K562 (cell line): Measurements from ENCODE around the gene ACYP2. TPM values are rescaled to one million over a fixed set of nuclear protein-coding genes. Genes with fewer than 3 reads are reported as not detected.

Source experiments
- ATAC-seq: fragments of 200-7000 bp; cut with Tn5 transposase; 3 replicates; pipeline ENCODE4 v1.9.1; 2020; ENCODE audit warnings: moderate library complexity
- BruUV-seq: library from RNA; stranded (reverse); fragments of 400-500 nt; replicated peaks from 2 replicates; lab custom pipeline; 2021; lab: Mats Ljungman, UMichigan
- CTCF ChIA-PET: fragments of 300-600 bp; formaldehyde crosslinking; extraction: SDS; loops from one replicate; lab custom pipeline; 2021; ENCODE audit warnings: low intra/inter-chr PET ratio; lab: Yijun Ruan, JAX
- POLR2A ChIA-PET: fragments of 300-600, 350-650 bp; sonication (Branson Sonifier 250); formaldehyde crosslinking; extraction: SDS; loops from one replicate; lab custom pipeline; 2021; ENCODE audit warnings: antibody characterized with exemption, inconsistent platforms; lab: Yijun Ruan, JAX
- DNase-seq, 4 experiments: peaks; one replicate each; pipeline versions ENCODE4 v3.0.0 to v3.0.0-alpha.2; 2011 to 2018; ENCODE audit warnings: low spot score in 3 of 4, mixed read lengths in 3 of 4; ENCODE audit errors: extremely low read depth in 1 of 4
- FAIRE-seq: peaks from 2 replicates; lab custom pipeline; 2011; peaks lifted over from hg19 to GRCh38; lab: Jason Lieb, UNC
- H2AFZ ChIP-seq: 2 replicates; pipeline ENCODE4 v1.6.0; 2011; ENCODE audit warnings: low read depth, low read length, control low read depth, inconsistent platforms
- H3K27ac ChIP-seq: fragments of 200-600 bp; 3 replicates; pipeline ENCODE4 v1.8.0; 2011; ENCODE audit warnings: low read depth, mild to moderate bottlenecking, control low read depth, inconsistent platforms, low read length, moderate library complexity, mixed read lengths; ENCODE audit errors: extremely low read depth
- H3K27me3 ChIP-seq, 2 experiments: fragments of 300-600 bp in 1 of 2; 2 replicates in 1 of 2; 3 replicates in 1 of 2; pipeline versions ENCODE4 v1.6.0 to v1.8.0; 2011; ENCODE audit warnings: inconsistent platforms in 2 of 2, low read length in 2 of 2, mild to moderate bottlenecking in 1 of 2, mixed read lengths in 1 of 2, moderate library complexity in 1 of 2; ENCODE audit not compliant: control insufficient read depth in 2 of 2, insufficient read depth in 2 of 2
- H3K36me3 ChIP-seq: fragments of 300-600 bp; 3 replicates; pipeline ENCODE4 v1.8.0; 2011; ENCODE audit warnings: mild to moderate bottlenecking, low read length, inconsistent platforms; ENCODE audit not compliant: control insufficient read depth, insufficient read depth
- H3K4me1 ChIP-seq, 2 experiments: fragments of 200-600 bp in 1 of 2; replicated peaks in 1 of 2; 2 replicates in 1 of 2; 3 replicates in 1 of 2; pipeline versions ENCODE4 v1.5.1 to v1.8.0; 2011; ENCODE audit warnings: inconsistent platforms in 2 of 2, low read length in 2 of 2, mild to moderate bottlenecking in 1 of 2, mixed read lengths in 1 of 2, moderate library complexity in 1 of 2; ENCODE audit not compliant: control insufficient read depth in 2 of 2, insufficient read depth in 2 of 2
- H3K4me2 ChIP-seq: 2 replicates; pipeline ENCODE4 v1.6.1; 2011; ENCODE audit warnings: low read length, control low read depth, inconsistent platforms, mixed read lengths; ENCODE audit not compliant: insufficient read depth
- H3K4me3 ChIP-seq: fragments of 200-600 bp; sonication (generic), shearing (Covaris generic); 2 replicates; pipeline ENCODE4 v1.5.1; 2016; ENCODE audit warnings: control low read depth, inconsistent platforms
- H3K79me2 ChIP-seq: fragments of 200-600 bp; 3 replicates; pipeline ENCODE4 v1.8.0; 2011; ENCODE audit warnings: low read length, inconsistent platforms; ENCODE audit not compliant: control insufficient read depth, insufficient read depth
- H3K9ac ChIP-seq, 2 experiments: 2 replicates each; pipeline versions ENCODE4 v1.6.0 to v1.6.1; 2011; ENCODE audit warnings: low read depth in 2 of 2, low read length in 2 of 2, control low read depth in 1 of 2, inconsistent platforms in 1 of 2, mild to moderate bottlenecking in 1 of 2, mixed read lengths in 1 of 2; ENCODE audit not compliant: insufficient read depth in 1 of 2
- H3K9me1 ChIP-seq: one replicate; pipeline ENCODE4 v1.6.0; 2011; ENCODE audit warnings: inconsistent platforms, mild to moderate bottlenecking, low read length, moderate library complexity; ENCODE audit not compliant: control insufficient read depth, insufficient read depth
- H3K9me3 ChIP-seq: replicated peaks from 2 replicates; pipeline ENCODE4 v1.5.1; 2011; ENCODE audit warnings: low read depth, low read length, inconsistent platforms; ENCODE audit not compliant: control insufficient read depth, insufficient read depth
- H4K20me1 ChIP-seq: replicated peaks from 2 replicates; pipeline ENCODE4 v1.6.1; 2011; ENCODE audit warnings: low read length, inconsistent platforms, mixed read lengths; ENCODE audit not compliant: control insufficient read depth, insufficient read depth
- FOXM1 ChIP-seq, 2 experiments: fragments of 450-650 bp in 1 of 2; sonication (generic) in 1 of 2; formaldehyde crosslinking in 1 of 2; IDR thresholded peaks; 2 replicates each; pipeline versions ENCODE4 v1.6.1 to v1.9.0; 2017 to 2022; ENCODE audit warnings: low read depth in 2 of 2, mild to moderate bottlenecking in 2 of 2, missing genetic modification reagents in 1 of 2, moderate library complexity in 1 of 2
- KLF1 ChIP-seq: fragments of 450-650 bp; IDR thresholded peaks from 2 replicates; pipeline ENCODE4 v1.6.1; 2016; ENCODE audit warnings: missing genetic modification characterization, missing compliant biosample characterization
- MAFF ChIP-seq: IDR thresholded peaks from 2 replicates; pipeline ENCODE4 v1.6.1; 2012; ENCODE audit warnings: low read length, improper control_type of control experiment
- TBP ChIP-seq: optimal IDR thresholded peaks from 2 replicates; pipeline ENCODE3; 2011; ENCODE audit warnings: low read depth, low read length, improper control_type of control experiment
- ZBTB11 ChIP-seq, 3 experiments: fragments of 200-800 bp in 1 of 3; fragments of 250-450 bp in 1 of 3; fragments of 450-650 bp in 1 of 3; sonication (Bioruptor Pico) in 1 of 3; sonication (Bioruptor generic) in 1 of 3; formaldehyde crosslinking in 1 of 3; IDR thresholded peaks; 2 replicates each; pipeline versions ENCODE4 v1.6.1 to v1.8.0; 2016 to 2022; ENCODE audit warnings: mild to moderate bottlenecking in 2 of 3, missing genetic modification characterization in 2 of 3, missing compliant biosample characterization in 1 of 3, moderate library complexity in 1 of 3
- ZBTB12 ChIP-seq: fragments of 250-450 bp; sonication (Bioruptor Pico); IDR thresholded peaks from 2 replicates; pipeline ENCODE4 v1.4.0; 2020
- ZKSCAN8 ChIP-seq: fragments of 200-800 bp; sonication (Bioruptor generic); IDR thresholded peaks from 2 replicates; pipeline ENCODE4 v1.6.1; 2016; ENCODE audit warnings: missing genetic modification characterization, missing compliant biosample characterization
- ZNF224 ChIP-seq: sonication (generic); formaldehyde crosslinking; IDR thresholded peaks from 2 replicates; pipeline ENCODE4 v1.8.0; 2022; ENCODE audit warnings: mild to moderate bottlenecking, missing genetic modification reagents
- WGBS: fragments of 100-300 bp; shearing (Covaris generic); methylation state at CpG from one replicate; pipeline ENCODE4 v1.1.6; 2016; ENCODE audit warnings: low coverage, mixed read lengths; ENCODE audit not compliant: insufficient coverage; ENCODE audit errors: missing lambda C conversion rate; 5-methylcytosine and 5-hydroxymethylcytosine counted together
- in situ Hi-C: fragments of 300-500 bp; cut with MboI; formaldehyde crosslinking; loops from 4 replicates; pipeline ENCODE4 v1.15.0; 2018; ENCODE audit warnings: inconsistent platforms, mixed read lengths
- intact Hi-C: fragments of 100-400 bp; cut with micrococcal nuclease; formaldehyde crosslinking; loops from 2 replicates; pipeline ENCODE4 v1.14.2; 2022
- polyA plus RNA-seq, 8 experiments: library from polyadenylated mRNA; depleted of rRNA in 4 of 8; stranded (reverse) in 5 of 8; unstranded in 3 of 8; fragments of >200 nt; fragmentation: Nextera tagmentation in 2 of 8; fragmentation: Illumina TruSeq in 1 of 8; extraction: Ambion mirVana in 2 of 8; extraction: Trizol in 1 of 8; gene quantifications; 2 replicates each; pipeline versions ENCODE4 v1.2.1 to v1.2.3, GENCODE V29; 2011 to 2014; ENCODE audit warnings: inconsistent platforms in 1 of 8, missing spikeins in 1 of 8
- total RNA-seq, 7 experiments: library from RNA; depleted of rRNA in 6 of 7; stranded (reverse); fragments of >200 nt in 6 of 7; fragmentation: Illumina TruSeq in 2 of 7; extraction: Trizol in 2 of 7; gene quantifications; 2 replicates each; pipeline versions ENCODE4 v1.2.1 to v1.2.3, GENCODE V29; 2011 to 2021; ENCODE audit warnings: low replicate concordance in 1 of 7

The ACYP2 gene
- total and polyA plus RNA-seq, 9 of the 15 experiments (the other 6 are each of a cell fraction or from before 2014, with no cell fraction given), result 1.0 to 4.1 (median 2.0) TPM

GRCh38 chr2:54100772-54101171, 14.6 kb upstream of the ACYP2 start:
- 77% methylated on average over 2 of the region's 2 CpGs for WGBS
- Histone ChIP-seq H3K4me2 (no peak overlapping the region), H3K27ac (no peak overlapping the region)

More at GRCh38 chr2:54100772-54101171, 14.6 kb upstream of the ACYP2 start:
- H3K4me3 ChIP-seq, result no peak overlapping the region
- DNase-seq, result no peak
- no peaks in the 10 kb centered on the region; a peak in 2 of 5 replicates for H3K4me1 ChIP-seq
- no TSS peak for BruUV-seq
- TF ChIP-seq KLF1, result no peak
- TF ChIP-seq ZBTB12 (CRISPR knock-in tag), result no peak
- TF ChIP-seq ZKSCAN8 (CRISPR knock-in tag), result no peak
- TF ChIP-seq ZNF224 (CRISPR knock-in tag), result no peak
- no peak for TF ChIP-seq TBP
- TF ChIP-seq ZBTB11 (CRISPR knock-in tag; IDR thresholded peaks at IDR 0.05), result no peak
- TF ChIP-seq FOXM1 (IDR thresholded peaks at IDR 0.05; ENCODE audit: low read depth), result no peak
- TF ChIP-seq FOXM1 (CRISPR knock-in tag; IDR thresholded peaks at IDR 0.05; ENCODE audit: low read depth), result no peak
- no peak for TF ChIP-seq MAFF
- TF ChIP-seq, all 486 proteins: peak for 0
- Histone ChIP-seq H3K27me3 (no peaks in the 10 kb centered on the region), H3K36me3 (no peaks in the 10 kb centered on the region), H3K9me1 (no peaks in the 10 kb centered on the region), H3K9ac (no peak overlapping the region), H3K79me2 (no peaks in the 10 kb centered on the region), H4K20me1 (no peaks in the 10 kb centered on the region), H3K9me3 (no peaks in the 10 kb centered on the region), H2AFZ (no peak overlapping the region)
- POLR2A ChIA-PET, result no interaction called here
- intact Hi-C loops (no loop called here), in situ Hi-C loops (no loop called here)
- ATAC-seq (no peak), FAIRE-seq (no peak)
- CTCF ChIA-PET, result no interaction called here
